ENCODE measurements around the gene FGFBP2. TPM values are rescaled to one million over a fixed set of nuclear protein-coding genes. Genes with fewer than 3 reads are reported as not detected.

FGFBP2 gene, protein sequence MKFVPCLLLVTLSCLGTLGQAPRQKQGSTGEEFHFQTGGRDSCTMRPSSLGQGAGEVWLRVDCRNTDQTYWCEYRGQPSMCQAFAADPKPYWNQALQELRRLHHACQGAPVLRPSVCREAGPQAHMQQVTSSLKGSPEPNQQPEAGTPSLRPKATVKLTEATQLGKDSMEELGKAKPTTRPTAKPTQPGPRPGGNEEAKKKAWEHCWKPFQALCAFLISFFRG
- total RNA-seq (ENCODE audit: unreplicated experiment): not detected
- long read RNA-seq: 0 reads

DNA sequence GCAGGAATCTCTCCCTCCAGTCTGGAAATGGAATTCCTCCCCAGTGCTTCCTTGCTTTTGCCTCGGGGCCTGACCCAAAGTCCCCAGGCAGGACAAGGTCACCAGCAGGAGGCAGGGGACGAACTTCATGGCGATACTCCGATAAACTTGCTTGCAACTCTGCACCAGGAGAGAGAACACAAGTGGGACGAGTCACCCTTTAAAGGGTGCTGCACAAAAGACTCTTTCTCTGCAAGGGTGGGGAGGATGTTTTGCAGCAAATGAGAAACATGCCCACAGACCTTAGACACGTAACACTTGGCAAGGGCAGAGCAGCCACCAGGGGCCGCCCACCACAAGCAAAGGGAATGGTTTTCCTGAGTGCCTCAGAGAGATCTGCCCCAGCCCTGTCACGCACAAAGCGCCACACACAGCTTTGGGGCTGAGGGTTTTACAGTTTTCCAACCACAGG lies at the start of gene FGFBP2:
TSS of gene FGFBP2 (minus strand) at position 175 of the 451 bp plus-strand sequence. CDS start at position 129, 46 bp downstream.
- Mint-ChIP-seq H3K4me1 (ENCODE audit: unreplicated experiment) (no peaks in the 10 kb centered on the region), H3K9me3 (ENCODE audit: unreplicated experiment) (no peaks in the 10 kb centered on the region), H3K27me3 (ENCODE audit: unreplicated experiment) (peaks cover 4% of the 10 kb centered on the region), H3K4me3 (ENCODE audit: unreplicated experiment) (no peak within 1 kb of the TSS), H3K27ac (ENCODE audit: unreplicated experiment) (no peak within 1 kb of the TSS), H3K36me3 (ENCODE audit: low read depth, unreplicated experiment) (peaks cover 5% of the 10 kb centered on the region)
- DNase-seq (ENCODE audit: low spot score): peak; percentile 64
- TF ChIP-seq, protein P1, sequence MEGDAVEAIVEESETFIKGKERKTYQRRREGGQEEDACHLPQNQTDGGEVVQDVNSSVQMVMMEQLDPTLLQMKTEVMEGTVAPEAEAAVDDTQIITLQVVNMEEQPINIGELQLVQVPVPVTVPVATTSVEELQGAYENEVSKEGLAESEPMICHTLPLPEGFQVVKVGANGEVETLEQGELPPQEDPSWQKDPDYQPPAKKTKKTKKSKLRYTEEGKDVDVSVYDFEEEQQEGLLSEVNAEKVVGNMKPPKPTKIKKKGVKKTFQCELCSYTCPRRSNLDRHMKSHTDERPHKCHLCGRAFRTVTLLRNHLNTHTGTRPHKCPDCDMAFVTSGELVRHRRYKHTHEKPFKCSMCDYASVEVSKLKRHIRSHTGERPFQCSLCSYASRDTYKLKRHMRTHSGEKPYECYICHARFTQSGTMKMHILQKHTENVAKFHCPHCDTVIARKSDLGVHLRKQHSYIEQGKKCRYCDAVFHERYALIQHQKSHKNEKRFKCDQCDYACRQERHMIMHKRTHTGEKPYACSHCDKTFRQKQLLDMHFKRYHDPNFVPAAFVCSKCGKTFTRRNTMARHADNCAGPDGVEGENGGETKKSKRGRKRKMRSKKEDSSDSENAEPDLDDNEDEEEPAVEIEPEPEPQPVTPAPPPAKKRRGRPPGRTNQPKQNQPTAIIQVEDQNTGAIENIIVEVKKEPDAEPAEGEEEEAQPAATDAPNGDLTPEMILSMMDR (IDR thresholded peaks at IDR 0.05; ENCODE audit: unreplicated experiment): no peak

DNA sequence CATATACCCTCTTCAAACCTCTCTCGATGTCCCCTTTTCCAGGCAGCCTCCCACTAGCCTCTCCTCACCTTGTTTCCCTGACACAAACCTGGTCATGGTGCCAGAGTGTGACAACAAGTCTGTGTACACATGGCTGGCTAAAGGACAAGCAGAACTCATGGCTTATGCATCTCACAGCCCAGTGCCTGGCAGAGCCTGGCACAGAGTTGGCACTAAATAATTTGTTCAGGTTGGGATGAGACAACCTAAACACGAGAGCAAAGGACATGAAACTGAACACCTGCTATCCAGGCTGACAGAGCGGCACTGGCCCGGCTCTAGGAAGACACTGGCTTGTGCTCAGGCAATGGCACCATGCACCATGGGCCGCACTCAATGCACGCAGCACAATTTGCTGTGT lies 48.2 kb upstream of the FGFBP2 start:
- Mint-ChIP-seq H3K27me3 (ENCODE audit: unreplicated experiment) (peaks cover 1% of the 10 kb centered on the region), H3K4me3 (ENCODE audit: unreplicated experiment) (no peak overlapping the region), H3K4me1 (ENCODE audit: unreplicated experiment) (peaks cover 3% of the 10 kb centered on the region), H3K27ac (ENCODE audit: unreplicated experiment) (no peak overlapping the region), H3K36me3 (ENCODE audit: low read depth, unreplicated experiment) (no peaks in the 10 kb centered on the region), H3K9me3 (ENCODE audit: unreplicated experiment) (no peaks in the 10 kb centered on the region)
- TF ChIP-seq, protein P1 (IDR thresholded peaks at IDR 0.05; ENCODE audit: unreplicated experiment): no peak
- no peak for DNase-seq (ENCODE audit: low spot score)

DNA sequence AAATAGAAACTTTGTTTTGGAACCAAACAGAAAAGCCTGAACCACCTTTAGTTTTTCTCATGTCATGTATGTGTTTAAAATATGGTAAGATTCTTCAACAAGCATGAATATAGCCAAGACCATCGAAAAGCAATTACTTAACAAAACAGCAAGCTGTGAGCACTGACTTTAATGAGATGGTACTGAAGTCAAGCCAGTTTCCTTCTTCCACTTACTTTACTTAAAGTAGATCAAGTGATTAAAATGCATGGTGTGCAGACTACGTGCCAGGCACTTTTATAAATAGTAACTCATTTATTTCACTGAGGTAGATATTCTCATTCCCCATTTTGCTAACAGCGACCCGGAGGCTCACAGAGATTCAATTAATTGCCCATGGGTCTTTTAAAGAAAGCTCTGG lies 46.2 kb upstream of the FGFBP2 start:
- Mint-ChIP-seq H3K36me3 (ENCODE audit: low read depth, unreplicated experiment) (no peaks in the 10 kb centered on the region), H3K4me1 (ENCODE audit: unreplicated experiment) (peaks cover 3% of the 10 kb centered on the region), H3K27ac (ENCODE audit: unreplicated experiment) (no peak overlapping the region), H3K27me3 (ENCODE audit: unreplicated experiment) (peaks cover 3% of the 10 kb centered on the region), H3K4me3 (ENCODE audit: unreplicated experiment) (no peak overlapping the region), H3K9me3 (ENCODE audit: unreplicated experiment) (no peaks in the 10 kb centered on the region)
- TF ChIP-seq, protein P1 (IDR thresholded peaks at IDR 0.05; ENCODE audit: unreplicated experiment): no peak
- DNase-seq (ENCODE audit: low spot score): no peak

DNA sequence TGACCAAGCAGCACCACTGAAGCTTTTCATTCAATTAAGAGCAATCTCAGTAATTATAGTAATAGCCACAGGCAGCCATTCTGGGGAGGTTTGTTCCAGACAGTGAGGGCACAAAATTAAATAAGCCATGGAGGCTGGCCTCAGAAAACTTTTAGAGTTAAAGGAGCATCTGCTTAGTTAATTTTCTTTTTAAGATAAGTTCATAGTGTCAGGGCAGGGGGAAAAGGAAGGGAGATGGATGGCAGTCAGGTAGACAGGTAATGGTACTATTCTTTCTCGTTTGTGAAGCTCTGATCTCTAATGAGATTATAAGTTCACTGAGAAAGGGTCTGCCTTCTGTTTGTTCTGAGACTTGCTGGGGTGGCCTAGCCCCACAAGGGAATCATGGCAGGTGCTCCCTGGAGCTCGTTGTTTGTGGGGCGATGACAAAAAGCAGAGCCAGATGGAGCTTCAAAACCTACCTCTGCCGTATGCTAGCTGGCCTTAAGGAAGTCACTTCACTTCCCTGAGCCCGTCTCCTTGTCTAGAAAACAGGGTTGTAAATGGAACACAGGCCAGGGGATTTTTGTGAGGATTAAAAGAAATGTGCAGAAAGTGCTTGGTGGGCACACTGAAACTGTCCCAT lies 44.6 kb upstream of the FGFBP2 start:
- Mint-ChIP-seq H3K27me3 (ENCODE audit: unreplicated experiment) (peaks cover 3% of the 10 kb centered on the region), H3K4me3 (ENCODE audit: unreplicated experiment) (no peak overlapping the region), H3K4me1 (ENCODE audit: unreplicated experiment) (peaks cover 3% of the 10 kb centered on the region), H3K27ac (ENCODE audit: unreplicated experiment) (no peak overlapping the region), H3K36me3 (ENCODE audit: low read depth, unreplicated experiment) (no peaks in the 10 kb centered on the region), H3K9me3 (ENCODE audit: unreplicated experiment) (no peaks in the 10 kb centered on the region)
- TF ChIP-seq, protein P1 (IDR thresholded peaks at IDR 0.05; ENCODE audit: unreplicated experiment): no peak
- no peak for DNase-seq (ENCODE audit: low spot score)

Data from endothelial cell (in vitro differentiated cells).